SK-N-SH treated with all-trans-retinoic acid at 6 μM for 48 hours (cell line): ENCODE data around the gene HOXB1.

Source experiments
- ATAC-seq: fragments of 200-7000 bp; cut with Tn5 transposase; 3 replicates; pipeline ENCODE4 v1.9.1; 2020; ENCODE audit warnings: mild to moderate bottlenecking, moderate library complexity
- BACH2 ChIP-seq: fragments of 250-450 bp; sonication (Bioruptor Pico); IDR thresholded peaks from 2 replicates; pipeline ENCODE4 v1.9.0; 2021; ENCODE audit warnings: mild to moderate bottlenecking, borderline replicate concordance
- CREB5 ChIP-seq: fragments of 250-450 bp; sonication (Bioruptor Pico); IDR thresholded peaks from 2 replicates; pipeline ENCODE4 v1.5.1; 2020; ENCODE audit warnings: low read depth, mild to moderate bottlenecking, moderate library complexity
- CSDC2 ChIP-seq: fragments of 250-450 bp; sonication (Bioruptor Pico); IDR thresholded peaks from 2 replicates; pipeline ENCODE4 v1.5.0; 2020; ENCODE audit warnings: mild to moderate bottlenecking, moderate library complexity
- CSRNP3 ChIP-seq: fragments of 250-450 bp; sonication (Bioruptor Pico); IDR thresholded peaks from 2 replicates; pipeline ENCODE4 v1.5.1; 2021; ENCODE audit warnings: mild to moderate bottlenecking, moderate library complexity
- ESRRG ChIP-seq: fragments of 250-450 bp; sonication (Bioruptor Pico); IDR thresholded peaks from 2 replicates; pipeline ENCODE4 v1.6.1; 2021; ENCODE audit warnings: mild to moderate bottlenecking
- GLIS3 ChIP-seq: fragments of 250-450 bp; sonication (Bioruptor Pico); IDR thresholded peaks from 2 replicates; pipeline ENCODE4 v1.5.0; 2020; ENCODE audit warnings: mild to moderate bottlenecking, moderate library complexity
- ISL1 ChIP-seq: fragments of 250-450 bp; sonication (Bioruptor Pico); IDR thresholded peaks from 2 replicates; pipeline ENCODE4 v2.1.2; 2022; ENCODE audit warnings: mild to moderate bottlenecking, moderate library complexity
- OSR1 ChIP-seq: fragments of 250-450 bp; sonication (Bioruptor Pico); IDR thresholded peaks from 2 replicates; pipeline ENCODE4 v1.8.0; 2022; ENCODE audit warnings: moderate library complexity, mild to moderate bottlenecking, inconsistent platforms
- PATZ1 ChIP-seq: fragments of 250-450 bp; sonication (Bioruptor Pico); IDR thresholded peaks from 2 replicates; pipeline ENCODE4 v1.8.0; 2020; ENCODE audit warnings: mild to moderate bottlenecking, moderate library complexity, borderline replicate concordance
- POU6F1 ChIP-seq: fragments of 250-450 bp; sonication (Bioruptor Pico); IDR thresholded peaks from 2 replicates; pipeline ENCODE4 v1.8.0; 2021; ENCODE audit warnings: low read depth, mild to moderate bottlenecking, moderate library complexity, borderline replicate concordance
- PPARA ChIP-seq: fragments of 250-450 bp; sonication (Bioruptor Pico); IDR thresholded peaks from 2 replicates; pipeline ENCODE4 v1.5.0; 2020; ENCODE audit warnings: mild to moderate bottlenecking, borderline replicate concordance
- RARB ChIP-seq: fragments of 250-450 bp; sonication (Bioruptor Pico); IDR thresholded peaks from 2 replicates; pipeline ENCODE4 v1.8.0; 2021; ENCODE audit warnings: mild to moderate bottlenecking, moderate library complexity
- SNAI2 ChIP-seq: fragments of 250-450 bp; sonication (Bioruptor Pico); IDR thresholded peaks from 2 replicates; pipeline ENCODE4 v1.5.0; 2020; ENCODE audit warnings: mild to moderate bottlenecking, moderate library complexity
- TCF4 ChIP-seq: fragments of 250-450 bp; sonication (Bioruptor Pico); IDR thresholded peaks from 2 replicates; pipeline ENCODE4 v1.8.0; 2021; ENCODE audit warnings: mild to moderate bottlenecking, moderate library complexity, borderline replicate concordance
- TOX ChIP-seq: fragments of 250-450 bp; sonication (Bioruptor Pico); IDR thresholded peaks from 2 replicates; pipeline ENCODE4 v1.8.0; 2021; ENCODE audit warnings: mild to moderate bottlenecking, moderate library complexity, borderline replicate concordance
- ZFP30 ChIP-seq: fragments of 450-650 bp; formaldehyde crosslinking; IDR thresholded peaks from 2 replicates; pipeline ENCODE4 v1.5.0; 2022; ENCODE audit warnings: mild to moderate bottlenecking, moderate library complexity
- ZNF8 ChIP-seq: fragments of 450-650 bp; formaldehyde crosslinking; IDR thresholded peaks from 2 replicates; pipeline ENCODE4 v1.5.0; 2020; ENCODE audit warnings: mild to moderate bottlenecking, moderate library complexity

The HOXB1 gene

GRCh38 chr17:48492401-48493298 is 38.2 kb downstream of the HOXB1 start:
- ATAC-seq: peak; percentile 92
- no peak for TF ChIP-seq TOX (CRISPR knock-in tag)
- no peak for TF ChIP-seq PPARA
- TF ChIP-seq SNAI2 (CRISPR knock-in tag): no peak
- TF ChIP-seq OSR1 (CRISPR knock-in tag): no peak
- TF ChIP-seq BACH2: no peak
- no peak for TF ChIP-seq CSDC2 (CRISPR knock-in tag)
- no peak for TF ChIP-seq ZFP30 (CRISPR knock-in tag)
- no peak for TF ChIP-seq ZNF8 (CRISPR knock-in tag)
- no peak for TF ChIP-seq CSRNP3 (CRISPR knock-in tag)

GRCh38 chr17:48491527-48492273 is 39.1 kb downstream of the HOXB1 start:
- ATAC-seq: no peak
- TF ChIP-seq ZFP30 (CRISPR knock-in tag): no peak
- no peak for TF ChIP-seq ISL1 (CRISPR knock-in tag)
- TF ChIP-seq GLIS3 (CRISPR knock-in tag): no peak
- no peak for TF ChIP-seq ZNF8 (CRISPR knock-in tag)
- no peak for TF ChIP-seq TCF4 (CRISPR knock-in tag)
- no peak for TF ChIP-seq POU6F1 (CRISPR knock-in tag)
- no peak for TF ChIP-seq SNAI2 (CRISPR knock-in tag)
- no peak for TF ChIP-seq TOX (CRISPR knock-in tag)
- TF ChIP-seq RARB: no peak
- TF ChIP-seq CSDC2 (CRISPR knock-in tag): no peak
- TF ChIP-seq CSRNP3 (CRISPR knock-in tag): no peak
- no peak for TF ChIP-seq CREB5

- ATAC-seq: no peak
- TF ChIP-seq BACH2: no peak
- TF ChIP-seq PPARA: no peak
- TF ChIP-seq PATZ1 (CRISPR knock-in tag): no peak
- TF ChIP-seq TCF4 (CRISPR knock-in tag): no peak
These were observed 40.3 kb downstream of the HOXB1 start for GRCh38 chr17:48490451-48490892.

GRCh38 chr17:48489781-48490180 is 41.0 kb downstream of the HOXB1 start:
- TF ChIP-seq PATZ1 (CRISPR knock-in tag) (no peak), ESRRG (CRISPR knock-in tag) (no peak), CSRNP3 (CRISPR knock-in tag) (no peak), TOX (CRISPR knock-in tag) (no peak), TCF4 (CRISPR knock-in tag) (no peak), PPARA (no peak), ZFP30 (CRISPR knock-in tag) (no peak), BACH2 (no peak)
- no peak for ATAC-seq
